CD4-positive, alpha-beta memory T cell (primary cell): ENCODE results near the gene SLC39A11. TPM values are rescaled to one million over a fixed set of nuclear protein-coding genes. Genes with fewer than 3 reads are reported as not detected.
A peak's percentile ranks its signal among the peaks of the same experiment; 100 is the strongest.
"Not testable (repeated sequence)": the region's sequence is repeated elsewhere in the genome, so short reads cannot be mapped to it uniquely, and the experiment has no call there.

Experiments used
- CTCF ChIA-PET: fragments of 350-600 bp; sonication (Branson Sonifier 250); formaldehyde crosslinking; loops from one replicate; lab custom pipeline; 2021; ENCODE audit warnings: inconsistent platforms; ENCODE audit not compliant: partially characterized antibody; lab: Charles Lee
- POLR2A ChIA-PET: fragments of 350-600 bp; sonication (Branson Sonifier 250); formaldehyde crosslinking; loops from one replicate; lab custom pipeline; 2021; ENCODE audit not compliant: partially characterized antibody; lab: Charles Lee
- DNase-seq, 5 donors: peaks; one replicate each; pipeline versions ENCODE4 v3.0.0 to v3.0.0-alpha.2; 2020 to 2022; ENCODE audit warnings: mixed read lengths in 1 of 5
- H3K27ac ChIP-seq: one replicate; pipeline ENCODE4 v1.7.0; 2013; ENCODE audit warnings: low read depth, low read length
- H3K27me3 ChIP-seq: 2 replicates; pipeline ENCODE4 v1.7.0; 2013; ENCODE audit warnings: mild to moderate bottlenecking, low read length, moderate library complexity; ENCODE audit not compliant: insufficient read depth
- H3K36me3 ChIP-seq: 2 replicates; pipeline ENCODE4 v1.7.0; 2013; ENCODE audit warnings: mild to moderate bottlenecking, low read length, moderate library complexity; ENCODE audit not compliant: insufficient read depth
- H3K4me1 ChIP-seq: 2 replicates; pipeline ENCODE4 v1.7.0; 2013; ENCODE audit warnings: mild to moderate bottlenecking, low read length, moderate library complexity; ENCODE audit not compliant: insufficient read depth
- H3K4me3 ChIP-seq, 2 donors: one replicate each; pipeline ENCODE4 v1.7.0; 2013; ENCODE audit warnings: low read length in 2 of 2, mild to moderate bottlenecking in 1 of 2
- H3K9me3 ChIP-seq, 2 donors: one replicate each; pipeline ENCODE4 v1.7.0; 2013; ENCODE audit warnings: low read length in 2 of 2, control low read depth in 1 of 2; ENCODE audit not compliant: control insufficient read depth in 1 of 2
- H3K27ac Mint-ChIP-seq, 7 donors: one replicate each; pipeline ENCODE4 v1.8.0; 2020 to 2021; ENCODE audit warnings: mixed read lengths in 7 of 7, mild to moderate bottlenecking in 6 of 7, inconsistent platforms in 3 of 7, moderate library complexity in 3 of 7
- H3K27me3 Mint-ChIP-seq, 2 donors: one replicate each; pipeline ENCODE4 v1.8.0; 2020 to 2021; ENCODE audit warnings: mixed read lengths in 2 of 2
- H3K36me3 Mint-ChIP-seq, 2 donors: one replicate each; pipeline ENCODE4 v1.8.0; 2020 to 2021; ENCODE audit warnings: mixed read lengths in 2 of 2, inconsistent platforms in 1 of 2, mild to moderate bottlenecking in 1 of 2
- H3K4me1 Mint-ChIP-seq, 4 donors: one replicate each; pipeline ENCODE4 v1.8.0; 2020 to 2021; ENCODE audit warnings: mixed read lengths in 4 of 4, mild to moderate bottlenecking in 1 of 4
- H3K4me3 Mint-ChIP-seq, 8 donors: one replicate each; pipeline ENCODE4 v1.8.0; 2020 to 2021; ENCODE audit warnings: mixed read lengths in 8 of 8, mild to moderate bottlenecking in 7 of 8, moderate library complexity in 6 of 8, inconsistent platforms in 3 of 8
- H3K9me3 Mint-ChIP-seq, 8 donors: one replicate each; pipeline ENCODE4 v1.8.0; 2020 to 2021; ENCODE audit warnings: mixed read lengths in 8 of 8, mild to moderate bottlenecking in 5 of 8, inconsistent platforms in 3 of 8, moderate library complexity in 1 of 8
- intact Hi-C: fragments of 100-400 bp; cut with micrococcal nuclease; formaldehyde crosslinking; loops from one replicate; pipeline ENCODE4 v1.15.1; 2023
- polyA plus RNA-seq, 2 donors: library from polyadenylated mRNA; unstranded; fragments of 300-500 nt; fragmentation: Illumina TruSeq; gene quantifications; one replicate each; pipeline ENCODE4 v1.2.3, GENCODE V29; 2021
- total RNA-seq, 2 experiments: library from RNA; stranded (reverse); gene quantifications; one replicate each; pipeline ENCODE4 v1.2.3, GENCODE V29; 2021

The SLC39A11 gene
- total and polyA plus RNA-seq, 4 experiments from 2014 or later = 15.9 to 23.7 (median 20.4) TPM

DNA sequence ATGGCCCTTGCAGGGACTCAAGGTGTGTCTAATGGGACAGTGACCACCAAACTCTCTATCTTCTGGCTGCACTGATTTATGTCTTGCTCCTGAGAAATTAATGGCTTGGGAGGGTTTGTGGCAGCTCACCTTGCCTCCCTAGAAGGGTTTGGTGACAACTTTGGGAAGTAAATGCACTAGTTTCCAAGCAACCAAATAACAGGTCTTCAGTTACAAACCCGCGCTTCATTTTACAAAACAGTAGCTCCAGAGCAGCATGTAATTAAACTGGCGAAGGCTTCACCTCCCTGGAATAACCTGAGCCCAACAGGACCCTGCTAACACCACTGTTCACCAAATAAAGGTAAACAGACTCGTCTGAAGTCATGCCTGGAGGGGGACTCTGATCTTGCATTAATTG, 318.3 kb downstream of the SLC39A11 start:
- Histone ChIP-seq H3K36me3 (no peaks in the 10 kb centered on the region), H3K4me1 (no peaks in the 10 kb centered on the region), H3K27ac (no peak overlapping the region), H3K4me3 (no peak overlapping the region), H3K27me3 (no peaks in the 10 kb centered on the region), H3K9me3 (no peaks in the 10 kb centered on the region)
- Mint-ChIP-seq H3K4me1 (no peaks in the 10 kb centered on the region), H3K9me3 (peaks cover 0 to 3% (median 0%) of the 10 kb centered on the region in 8 donors), H3K27me3 (no peaks in the 10 kb centered on the region), H3K27ac (no peak overlapping the region), H3K4me3 (no peak overlapping the region), H3K36me3 (peaks cover 11 to 48% of the 10 kb centered on the region in 2 donors)
- DNase-seq = no peak
- ChIA-PET POLR2A (no interaction called here), CTCF (interaction anchor here (1.0 to 1.4 kb wide), 2 partner anchors 48 to 212 kb away, joined by 3 to 4 read pairs; no protein-coding TSS in a partner anchor)
- intact Hi-C loops = no loop called here

DNA sequence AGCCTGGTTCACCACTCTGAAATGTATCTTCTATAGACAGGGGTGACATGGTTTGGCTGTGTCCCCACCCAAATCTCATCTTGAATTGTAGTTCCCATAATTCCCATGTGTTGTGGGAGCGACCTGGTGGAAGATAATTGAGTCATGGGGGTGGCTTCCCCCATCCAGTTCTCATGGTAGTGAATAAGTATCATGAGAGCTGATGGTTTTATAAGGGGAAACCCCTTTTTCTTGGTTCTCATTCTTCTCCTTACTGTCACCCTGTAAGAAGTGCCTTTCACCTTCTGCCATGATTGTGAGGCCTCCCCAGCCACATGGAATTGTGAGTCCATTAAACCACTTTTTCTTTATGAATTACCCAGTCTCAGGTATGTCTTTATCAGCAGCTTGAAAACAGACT, 319.3 kb downstream of the SLC39A11 start:
- intact Hi-C loops, H3K4me3 ChIP-seq, H3K27me3 ChIP-seq, DNase-seq, H3K27me3 Mint-ChIP-seq, H3K27ac ChIP-seq, H3K4me1 Mint-ChIP-seq, H3K4me1 ChIP-seq, H3K9me3 ChIP-seq, H3K27ac Mint-ChIP-seq, H3K36me3 ChIP-seq, H3K9me3 Mint-ChIP-seq, H3K4me3 Mint-ChIP-seq, CTCF ChIA-PET, POLR2A ChIA-PET: not testable (repeated sequence)
- H3K36me3 Mint-ChIP-seq = peaks cover 11 to 48% of the 10 kb centered on the region in 2 donors

DNA sequence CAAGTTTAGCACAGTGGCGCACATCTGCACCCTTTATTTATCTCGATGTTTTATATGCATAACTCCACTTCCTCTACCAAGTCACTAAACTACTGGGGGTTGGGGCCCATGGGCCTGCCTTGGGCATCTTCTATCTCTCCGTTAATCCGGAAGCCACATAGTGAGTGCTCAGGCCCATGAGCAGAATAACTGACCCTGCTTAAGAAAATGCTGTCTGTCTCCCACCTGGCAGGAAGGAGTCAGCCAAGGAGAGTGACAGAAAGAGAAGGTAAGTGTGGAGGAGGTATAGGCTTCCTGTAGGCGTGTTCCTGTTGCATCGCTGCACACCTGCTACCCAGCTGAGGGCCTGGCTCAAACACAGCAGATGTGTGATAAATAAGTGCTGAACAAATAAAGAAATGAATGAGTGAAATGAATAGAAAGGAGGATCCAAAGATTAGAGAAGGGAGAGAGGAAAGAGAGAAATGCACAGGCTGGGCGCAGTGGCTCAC, 320.1 kb downstream of the SLC39A11 start:
- no peaks in the 10 kb centered on the region for H3K27me3 ChIP-seq
- H3K4me1 ChIP-seq = no peaks in the 10 kb centered on the region
- Mint-ChIP-seq H3K4me1 (no peaks in the 10 kb centered on the region), H3K9me3 (peaks cover 0 to 3% (median 0%) of the 10 kb centered on the region in 8 donors), H3K4me3 (no peak overlapping the region), H3K27me3 (no peaks in the 10 kb centered on the region), H3K36me3 (peaks cover 11 to 48% of the 10 kb centered on the region in 2 donors), H3K27ac (no peak overlapping the region)
- ChIA-PET CTCF (no interaction called here), POLR2A (no interaction called here)
- no peak overlapping the region for H3K27ac ChIP-seq
- H3K4me3 ChIP-seq = no peak overlapping the region
- DNase-seq = no peak
- intact Hi-C loops = no loop called here
- H3K36me3 ChIP-seq = no peaks in the 10 kb centered on the region
- H3K9me3 ChIP-seq = no peaks in the 10 kb centered on the region

DNA sequence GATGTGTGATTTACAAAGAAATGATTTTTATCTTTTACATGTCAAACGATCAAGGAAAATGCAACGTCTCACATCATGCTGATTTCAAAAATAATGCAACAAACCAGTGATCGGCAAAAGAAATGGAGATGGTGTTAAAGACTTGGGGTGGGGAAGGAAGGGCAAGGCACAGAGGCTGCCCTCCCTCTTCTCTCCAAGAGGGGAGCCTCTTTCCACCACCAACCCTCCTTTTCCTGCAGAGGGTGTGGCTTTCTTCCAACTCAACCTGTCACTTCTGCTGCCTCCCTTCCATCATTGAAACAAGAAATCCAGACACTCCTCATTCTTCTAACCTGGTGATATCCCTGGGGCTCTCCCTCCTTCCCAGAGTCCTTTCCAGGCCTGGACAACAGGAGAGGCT, 320.8 kb downstream of the SLC39A11 start:
- no peaks in the 10 kb centered on the region for H3K27me3 Mint-ChIP-seq
- CTCF ChIA-PET = no interaction called here
- no peak overlapping the region for H3K4me3 Mint-ChIP-seq
- H3K36me3 Mint-ChIP-seq = peaks cover 11 to 48% of the 10 kb centered on the region in 2 donors
- POLR2A ChIA-PET = no interaction called here
- DNase-seq = no peak
- Histone ChIP-seq H3K36me3 (no peaks in the 10 kb centered on the region), H3K27ac (no peak overlapping the region), H3K4me3 (no peak overlapping the region), H3K27me3 (no peaks in the 10 kb centered on the region), H3K9me3 (no peaks in the 10 kb centered on the region), H3K4me1 (no peaks in the 10 kb centered on the region)
- peaks cover 0 to 3% (median 0%) of the 10 kb centered on the region in 8 donors for H3K9me3 Mint-ChIP-seq
- no peaks in the 10 kb centered on the region for H3K4me1 Mint-ChIP-seq
- intact Hi-C loops = no loop called here
- H3K27ac Mint-ChIP-seq = no peak overlapping the region

DNA sequence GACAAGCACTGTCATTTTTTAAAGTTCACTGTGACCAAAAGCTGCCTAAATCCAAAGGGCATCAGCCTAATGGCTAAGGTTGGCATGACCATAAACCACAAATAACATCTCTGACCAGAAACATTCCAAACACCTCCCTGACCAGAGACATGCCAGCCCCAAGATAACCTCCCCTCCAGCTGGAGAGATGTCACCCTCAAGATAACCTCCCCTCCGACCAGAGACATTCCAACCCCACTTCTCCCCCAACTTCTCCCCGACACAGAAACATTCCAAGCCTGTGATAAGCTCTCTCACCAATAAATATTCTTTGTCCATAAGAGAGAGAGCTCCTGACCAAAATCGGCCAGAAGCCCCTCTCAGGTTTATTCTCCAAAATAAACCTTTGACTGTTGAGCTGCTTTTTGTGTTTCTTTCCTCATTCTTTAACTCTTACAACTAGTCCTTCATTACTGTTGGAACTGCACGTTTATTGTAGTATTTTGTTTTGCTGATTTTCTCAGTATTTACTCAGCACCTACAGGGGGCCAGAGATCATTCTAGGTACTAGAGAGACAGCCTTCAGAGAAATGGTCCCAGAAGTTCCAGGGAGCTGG, 325.6 kb downstream of the SLC39A11 start:
- no peaks in the 10 kb centered on the region for H3K4me1 Mint-ChIP-seq
- Histone ChIP-seq H3K9me3 (no peaks in the 10 kb centered on the region), H3K4me3 (no peak overlapping the region), H3K4me1 (no peaks in the 10 kb centered on the region), H3K27ac (no peak overlapping the region), H3K27me3 (no peaks in the 10 kb centered on the region), H3K36me3 (no peaks in the 10 kb centered on the region)
- H3K27me3 Mint-ChIP-seq = no peaks in the 10 kb centered on the region
- H3K9me3 Mint-ChIP-seq = peaks cover 0 to 3% (median 0%) of the 10 kb centered on the region in 8 donors
- CTCF ChIA-PET = no interaction called here
- intact Hi-C loops = no loop called here
- H3K27ac Mint-ChIP-seq = no peak overlapping the region
- POLR2A ChIA-PET = no interaction called here
- H3K4me3 Mint-ChIP-seq = no peak overlapping the region
- no peak for DNase-seq
- H3K36me3 Mint-ChIP-seq = peaks cover 4 to 14% of the 10 kb centered on the region in 2 donors

DNA sequence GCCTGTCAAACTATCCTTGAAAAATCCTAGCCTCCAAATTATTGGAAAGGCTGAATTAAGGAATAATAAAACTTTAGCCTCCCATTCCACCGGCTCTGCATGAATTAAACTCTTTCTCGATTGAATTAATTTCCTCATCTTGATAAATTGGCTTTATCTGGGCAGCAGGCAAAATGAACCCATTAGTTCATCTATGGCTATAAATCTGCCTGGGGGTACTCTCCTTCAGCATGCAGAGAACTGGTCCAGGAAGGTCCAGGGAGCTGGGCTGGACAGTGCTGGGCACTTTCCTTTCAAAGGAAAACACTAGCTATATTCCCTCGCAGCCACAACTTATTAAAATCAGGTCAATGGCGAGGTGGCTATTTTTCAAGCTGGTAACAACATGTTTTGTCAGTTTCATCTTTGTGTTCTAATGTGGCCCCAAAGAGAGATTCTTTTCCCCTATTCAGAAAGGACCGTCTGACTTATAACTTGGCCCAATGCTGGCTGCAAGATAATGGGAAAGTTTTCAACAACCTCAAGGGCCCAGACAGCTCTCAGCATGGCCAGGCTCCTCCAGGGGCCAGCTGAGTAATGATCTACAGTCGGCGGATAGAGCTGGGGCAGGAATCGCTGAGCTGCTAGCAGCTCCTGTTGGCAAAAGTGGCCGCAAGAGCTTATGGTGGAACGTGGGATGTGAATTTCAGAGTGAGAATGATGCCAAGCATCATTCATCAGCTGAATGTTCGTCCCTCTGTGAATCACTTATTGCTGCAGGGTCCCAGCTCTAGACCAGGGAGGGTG, 326.9 kb downstream of the SLC39A11 start:
- H3K36me3 Mint-ChIP-seq = peaks cover 4 to 9% of the 10 kb centered on the region in 2 donors
- Histone ChIP-seq H3K4me3 (no peak overlapping the region), H3K4me1 (no peaks in the 10 kb centered on the region), H3K36me3 (no peaks in the 10 kb centered on the region), H3K9me3 (no peaks in the 10 kb centered on the region), H3K27ac (no peak overlapping the region), H3K27me3 (no peaks in the 10 kb centered on the region)
- H3K27me3 Mint-ChIP-seq = no peaks in the 10 kb centered on the region
- peaks cover 0 to 2% (median 0%) of the 10 kb centered on the region in 8 donors for H3K9me3 Mint-ChIP-seq
- ChIA-PET POLR2A (no interaction called here), CTCF (interaction anchor here (1.4 kb wide), 1 partner anchor 39 kb away, joined by 5 read pairs; no protein-coding TSS in a partner anchor)
- H3K4me1 Mint-ChIP-seq = no peaks in the 10 kb centered on the region
- no peak for DNase-seq
- peak overlapping the region in 1 of 7 donors; percentile 1 for H3K27ac Mint-ChIP-seq
- no peak overlapping the region for H3K4me3 Mint-ChIP-seq
- intact Hi-C loops = no loop called here

DNA sequence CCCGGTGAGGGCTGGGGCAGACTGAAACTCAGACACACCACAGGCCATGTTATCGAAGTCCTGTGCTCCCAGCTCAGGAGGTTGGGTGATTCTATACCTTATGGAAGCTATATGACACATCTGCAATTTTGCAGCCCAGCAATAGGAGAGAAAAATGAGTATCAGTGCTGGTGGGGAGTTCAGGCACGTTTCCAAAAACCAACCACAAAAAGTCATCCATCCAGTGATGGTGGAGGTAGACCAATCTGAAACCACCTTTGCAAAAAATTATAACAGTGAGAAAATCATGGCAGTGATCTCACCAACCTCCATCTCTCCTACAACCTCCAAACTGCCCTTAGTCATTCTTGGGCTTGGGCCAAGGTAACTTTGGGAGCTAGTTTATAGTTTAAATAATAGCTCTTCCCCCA, 327.9 kb downstream of the SLC39A11 start:
- no peaks in the 10 kb centered on the region for H3K27me3 Mint-ChIP-seq
- Histone ChIP-seq H3K27me3 (no peaks in the 10 kb centered on the region), H3K4me3 (no peak overlapping the region), H3K36me3 (no peaks in the 10 kb centered on the region), H3K4me1 (no peaks in the 10 kb centered on the region), H3K27ac (no peak overlapping the region), H3K9me3 (no peaks in the 10 kb centered on the region)
- ChIA-PET POLR2A (no interaction called here), CTCF (interaction anchor here (1.4 kb wide), 1 partner anchor 38 kb away, joined by 5 read pairs; no protein-coding TSS in a partner anchor)
- H3K27ac Mint-ChIP-seq = no peak overlapping the region
- no peaks in the 10 kb centered on the region for H3K36me3 Mint-ChIP-seq
- H3K4me1 Mint-ChIP-seq = no peaks in the 10 kb centered on the region
- DNase-seq = no peak
- H3K9me3 Mint-ChIP-seq = peaks cover 0 to 2% (median 0%) of the 10 kb centered on the region in 8 donors
- H3K4me3 Mint-ChIP-seq = no peak overlapping the region
- intact Hi-C loops = no loop called here
